Nephron progenitor cell (in vitro differentiated cells): ENCODE measurements around the gene HSP90AB1.

Experiments
- DNase-seq: peaks from one replicate; pipeline ENCODE4 v3.0.0; 2021
- H3K27ac Mint-ChIP-seq: 2 replicates; pipeline ENCODE4 v1.8.0; 2021; ENCODE audit warnings: mild to moderate bottlenecking, moderate library complexity, mixed read lengths
- H3K27me3 Mint-ChIP-seq: 2 replicates; pipeline ENCODE4 v1.8.0; 2021; ENCODE audit warnings: mild to moderate bottlenecking, low read depth, mixed read lengths; ENCODE audit not compliant: poor library complexity
- H3K36me3 Mint-ChIP-seq: 2 replicates; pipeline ENCODE4 v1.8.0; 2021; ENCODE audit warnings: low read depth, mixed read lengths
- H3K4me1 Mint-ChIP-seq: 2 replicates; pipeline ENCODE4 v1.8.0; 2021; ENCODE audit warnings: mixed read lengths
- H3K4me3 Mint-ChIP-seq: 2 replicates; pipeline ENCODE4 v1.8.0; 2021; ENCODE audit warnings: mild to moderate bottlenecking, moderate library complexity, mixed read lengths
- H3K9me3 Mint-ChIP-seq: 2 replicates; pipeline ENCODE4 v1.8.0; 2021; ENCODE audit warnings: mild to moderate bottlenecking, moderate library complexity, mixed read lengths
- CTCF ChIP-seq: fragments of 200-600 bp; sonication (generic); IDR thresholded peaks from 2 replicates; pipeline ENCODE4 v1.5.0; 2021; ENCODE audit warnings: antibody characterized with exemption

The HSP90AB1 gene

DNA sequence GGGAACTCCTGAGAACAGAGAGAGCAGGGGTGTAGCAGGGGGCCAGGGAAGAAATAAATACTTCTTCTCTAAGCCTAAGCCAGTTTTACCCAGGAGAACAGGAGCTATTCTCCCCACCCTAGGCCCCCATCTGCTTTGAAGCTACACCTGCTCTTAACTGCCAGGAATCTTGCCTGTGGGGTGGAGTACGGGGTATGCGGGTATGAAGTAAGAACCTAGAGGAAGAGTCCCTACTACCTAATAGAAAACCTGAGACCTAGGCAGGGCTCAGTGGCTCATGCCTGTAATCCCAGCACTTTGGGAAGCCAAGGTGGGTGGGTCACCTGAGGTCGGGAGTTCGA is 22.0 kb upstream of the HSP90AB1 start:
- no peak overlapping the region for H3K27ac Mint-ChIP-seq
- H3K4me1 Mint-ChIP-seq, result peaks cover 79% of the 10 kb centered on the region

GRCh38 chr6:44225579-44226325 is 21.1 kb upstream of the HSP90AB1 start:
- no peaks in the 10 kb centered on the region for H3K27me3 Mint-ChIP-seq
- H3K4me1 Mint-ChIP-seq, result peaks cover 84% of the 10 kb centered on the region
- no peak for TF ChIP-seq CTCF
- peaks cover 6% of the 10 kb centered on the region for H3K36me3 Mint-ChIP-seq
- peak overlapping the region; percentile 90 for H3K27ac Mint-ChIP-seq
- DNase-seq, result no peak
- no peaks in the 10 kb centered on the region for H3K9me3 Mint-ChIP-seq
- H3K4me3 Mint-ChIP-seq, result peak overlapping the region; percentile 68

More for the DNA sequence above, 22.0 kb upstream of the HSP90AB1 start:
- no peak for DNase-seq
- no peaks in the 10 kb centered on the region for H3K27me3 Mint-ChIP-seq
- no peak for TF ChIP-seq CTCF
- no peaks in the 10 kb centered on the region for H3K9me3 Mint-ChIP-seq
- H3K36me3 Mint-ChIP-seq, result no peaks in the 10 kb centered on the region
- H3K4me3 Mint-ChIP-seq, result peak overlapping the region; percentile 84

GRCh38 chr6:44226368-44227147 is 20.3 kb upstream of the HSP90AB1 start:
- Mint-ChIP-seq H3K36me3 (peaks cover 13% of the 10 kb centered on the region), H3K4me1 (peaks cover 85% of the 10 kb centered on the region), H3K4me3 (peak overlapping the region; percentile 64), H3K9me3 (no peaks in the 10 kb centered on the region), H3K27me3 (no peaks in the 10 kb centered on the region), H3K27ac (peak overlapping the region; percentile 90)
- no peak for TF ChIP-seq CTCF
- DNase-seq, result peak; percentile 34

GRCh38 chr6:44227148-44227793 is 19.6 kb upstream of the HSP90AB1 start:
- Mint-ChIP-seq H3K27me3 (no peaks in the 10 kb centered on the region), H3K9me3 (no peaks in the 10 kb centered on the region), H3K36me3 (peaks cover 17% of the 10 kb centered on the region), H3K27ac (peak overlapping the region; percentile 91), H3K4me1 (peaks cover 83% of the 10 kb centered on the region), H3K4me3 (peak overlapping the region; percentile 62)
- no peak for TF ChIP-seq CTCF
- peak; percentile 42 for DNase-seq

DNA sequence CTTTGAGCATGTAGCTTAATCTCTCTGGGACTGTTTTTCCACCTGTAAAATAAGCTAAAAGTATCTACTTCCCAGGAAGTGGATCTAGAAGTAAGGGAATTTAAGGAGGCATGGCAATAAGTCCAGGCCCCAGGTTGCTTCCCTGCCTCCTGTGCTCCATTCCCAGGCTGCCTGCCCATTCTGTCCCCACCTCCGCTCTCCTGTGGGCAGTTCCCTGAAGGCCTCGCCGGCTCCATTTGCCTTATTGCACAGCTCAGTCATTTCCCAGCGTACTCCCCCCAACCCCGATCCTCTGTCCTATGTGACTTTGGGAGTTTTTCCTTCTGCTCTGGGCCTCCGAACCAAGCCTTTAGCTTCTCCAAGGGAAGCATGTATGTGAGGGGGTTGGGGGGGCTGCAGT is 18.9 kb upstream of the HSP90AB1 start:
- Mint-ChIP-seq H3K9me3 (no peaks in the 10 kb centered on the region), H3K36me3 (peaks cover 18% of the 10 kb centered on the region), H3K4me3 (peak overlapping the region; percentile 62), H3K27me3 (no peaks in the 10 kb centered on the region), H3K4me1 (peaks cover 80% of the 10 kb centered on the region), H3K27ac (peak overlapping the region; percentile 91)
- no peak for TF ChIP-seq CTCF
- no peak for DNase-seq
